ENCODE results near the gene AIG1. TPM values are rescaled to one million over a fixed set of nuclear protein-coding genes. Genes with fewer than 3 reads are reported as not detected.
A peak's percentile ranks its signal among the peaks of the same experiment; 100 is the strongest.

The AIG1 gene
- total and polyA plus RNA-seq, 4 donors, result 19.9 to 31.7 (median 27.3) TPM

DNA sequence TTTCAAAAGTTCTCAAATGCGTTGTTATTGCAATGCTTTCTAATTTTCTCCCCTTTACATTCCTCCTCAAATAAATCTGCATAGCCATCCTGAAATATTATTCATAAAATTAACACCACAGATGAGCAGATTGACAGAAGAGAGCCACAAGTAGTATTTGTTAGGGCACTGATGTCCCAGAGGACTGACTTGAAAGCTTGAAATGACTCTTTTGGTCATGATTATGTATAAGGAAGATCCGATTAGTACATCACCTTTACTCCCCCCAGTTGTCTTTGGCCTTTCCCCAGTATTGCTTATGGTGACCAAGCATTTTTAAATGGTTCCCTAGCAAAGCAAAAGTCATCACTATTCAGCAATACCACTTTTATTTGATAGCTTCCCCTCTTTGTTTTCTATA lies 202.2 kb downstream of the AIG1 start:
- Histone ChIP-seq H3K27me3 (ENCODE audit: control insufficient read depth in 3 of 3, insufficient read depth in 3 of 3, low read length in 2 of 3) (no peaks in the 10 kb centered on the region), H3K27ac (ENCODE audit: low read depth in 1 of 2, low read length in 1 of 2) (no peak overlapping the region), H3K4me1 (ENCODE audit: control insufficient read depth in 5 of 5, insufficient read depth in 5 of 5, low read length in 5 of 5) (peaks cover 0 to 23% (median 4%) of the 10 kb centered on the region in 5 donors), H3K36me3 (ENCODE audit: control insufficient read depth in 4 of 4, insufficient read depth in 4 of 4, low read length in 4 of 4) (no peaks in the 10 kb centered on the region), H3K9me3 (ENCODE audit: control insufficient read depth in 4 of 4, insufficient read depth in 3 of 4, low read length in 3 of 4) (no peaks in the 10 kb centered on the region), H3K9ac (ENCODE audit: insufficient read depth in 1 of 2, low read length in 2 of 2) (no peak overlapping the region), H3K4me3 (no peak overlapping the region)
- no peak for DNase-seq
- ATAC-seq (ENCODE audit: insufficient read depth, low FRiP score), result no peak
- TF ChIP-seq, protein P1, sequence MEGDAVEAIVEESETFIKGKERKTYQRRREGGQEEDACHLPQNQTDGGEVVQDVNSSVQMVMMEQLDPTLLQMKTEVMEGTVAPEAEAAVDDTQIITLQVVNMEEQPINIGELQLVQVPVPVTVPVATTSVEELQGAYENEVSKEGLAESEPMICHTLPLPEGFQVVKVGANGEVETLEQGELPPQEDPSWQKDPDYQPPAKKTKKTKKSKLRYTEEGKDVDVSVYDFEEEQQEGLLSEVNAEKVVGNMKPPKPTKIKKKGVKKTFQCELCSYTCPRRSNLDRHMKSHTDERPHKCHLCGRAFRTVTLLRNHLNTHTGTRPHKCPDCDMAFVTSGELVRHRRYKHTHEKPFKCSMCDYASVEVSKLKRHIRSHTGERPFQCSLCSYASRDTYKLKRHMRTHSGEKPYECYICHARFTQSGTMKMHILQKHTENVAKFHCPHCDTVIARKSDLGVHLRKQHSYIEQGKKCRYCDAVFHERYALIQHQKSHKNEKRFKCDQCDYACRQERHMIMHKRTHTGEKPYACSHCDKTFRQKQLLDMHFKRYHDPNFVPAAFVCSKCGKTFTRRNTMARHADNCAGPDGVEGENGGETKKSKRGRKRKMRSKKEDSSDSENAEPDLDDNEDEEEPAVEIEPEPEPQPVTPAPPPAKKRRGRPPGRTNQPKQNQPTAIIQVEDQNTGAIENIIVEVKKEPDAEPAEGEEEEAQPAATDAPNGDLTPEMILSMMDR (IDR thresholded peaks at IDR 0.05; ENCODE audit: control extremely low read depth, extremely low read depth), result no peak
- 89 to 96% methylated on average over 2 of the region's 2 CpGs for WGBS, 2 donors

DNA sequence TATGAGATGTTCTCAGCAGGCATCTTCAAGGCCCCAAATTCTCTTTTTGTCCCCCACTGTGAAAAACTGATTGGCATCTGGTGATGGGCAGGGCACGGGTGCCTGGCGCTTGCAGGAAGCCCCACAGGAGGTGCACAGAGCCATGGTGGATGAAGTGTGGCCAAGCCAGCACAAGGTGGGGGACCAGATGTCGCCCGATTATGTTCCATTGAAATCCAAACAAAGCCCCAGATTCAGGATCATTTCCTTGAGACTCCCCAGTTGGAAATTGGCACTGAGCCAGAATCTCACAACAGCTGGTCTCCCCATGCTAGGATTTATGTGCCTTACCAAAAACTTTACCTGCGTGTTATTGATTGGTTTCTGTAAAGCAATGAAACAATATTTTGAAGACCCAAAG lies 203.7 kb downstream of the AIG1 start:
- Histone ChIP-seq H3K4me3 (no peak overlapping the region), H3K4me1 (ENCODE audit: control insufficient read depth in 5 of 5, insufficient read depth in 5 of 5, low read length in 5 of 5) (peaks cover 1 to 23% (median 9%) of the 10 kb centered on the region in 5 donors), H3K9me3 (ENCODE audit: control insufficient read depth in 4 of 4, insufficient read depth in 3 of 4, low read length in 3 of 4) (no peaks in the 10 kb centered on the region), H3K27me3 (ENCODE audit: control insufficient read depth in 3 of 3, insufficient read depth in 3 of 3, low read length in 2 of 3) (no peaks in the 10 kb centered on the region), H3K36me3 (ENCODE audit: control insufficient read depth in 4 of 4, insufficient read depth in 4 of 4, low read length in 4 of 4) (no peaks in the 10 kb centered on the region), H3K27ac (ENCODE audit: low read depth in 1 of 2, low read length in 1 of 2) (no peak overlapping the region), H3K9ac (ENCODE audit: insufficient read depth in 1 of 2, low read length in 2 of 2) (no peak overlapping the region)
- TF ChIP-seq, protein P1 (IDR thresholded peaks at IDR 0.05; ENCODE audit: control extremely low read depth, extremely low read depth), result no peak
- 84 to 88% methylated on average over 5 of the region's 5 CpGs for WGBS, 2 donors
- peak in 2 of 3 donors; percentile 18 to 27 for DNase-seq
- no peak for ATAC-seq (ENCODE audit: insufficient read depth, low FRiP score)

DNA sequence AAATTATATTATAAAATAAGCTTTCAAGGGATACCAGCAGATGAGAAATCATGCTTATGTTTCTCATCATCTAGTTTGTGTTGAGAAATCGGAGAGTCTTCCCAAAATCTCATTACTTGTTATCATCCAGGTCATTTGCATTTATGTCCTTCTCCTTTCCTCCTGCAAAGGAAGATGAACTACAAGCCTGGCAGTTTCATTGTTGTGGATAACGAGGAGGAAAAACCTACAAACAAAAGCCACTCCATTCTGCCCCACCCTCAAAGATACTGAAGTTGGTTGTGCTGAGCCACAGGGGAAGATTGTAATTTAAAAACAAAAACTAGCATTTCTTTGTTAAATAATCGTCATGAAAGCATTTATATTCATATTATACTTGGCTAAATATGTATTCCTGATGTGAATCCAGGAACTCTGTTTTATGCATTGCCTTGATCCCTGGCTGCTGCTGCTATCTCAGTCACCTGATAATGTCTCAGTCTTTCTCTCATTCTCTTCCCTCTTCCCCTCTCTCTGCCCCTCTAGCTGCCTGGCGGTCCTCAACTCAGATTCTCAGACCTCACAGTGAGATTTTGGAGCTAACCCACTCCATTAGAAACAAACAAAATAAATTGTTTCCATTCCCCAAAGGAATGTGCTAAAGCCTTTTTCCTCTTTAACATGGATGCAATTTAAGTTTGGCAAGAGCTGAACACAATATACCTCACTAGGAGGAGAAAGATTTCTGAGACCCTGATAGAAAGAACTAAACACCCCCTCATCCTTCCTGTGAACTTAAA lies 204.5 kb downstream of the AIG1 start:
- Histone ChIP-seq H3K4me1 (ENCODE audit: control insufficient read depth in 5 of 5, insufficient read depth in 5 of 5, low read length in 5 of 5) (peaks cover 1 to 25% (median 9%) of the 10 kb centered on the region in 5 donors), H3K27me3 (ENCODE audit: control insufficient read depth in 3 of 3, insufficient read depth in 3 of 3, low read length in 2 of 3) (no peaks in the 10 kb centered on the region), H3K9ac (ENCODE audit: insufficient read depth in 1 of 2, low read length in 2 of 2) (no peak overlapping the region), H3K27ac (ENCODE audit: low read depth in 1 of 2, low read length in 1 of 2) (no peak overlapping the region), H3K9me3 (ENCODE audit: control insufficient read depth in 4 of 4, insufficient read depth in 3 of 4, low read length in 3 of 4) (no peaks in the 10 kb centered on the region), H3K4me3 (no peak overlapping the region), H3K36me3 (ENCODE audit: control insufficient read depth in 4 of 4, insufficient read depth in 4 of 4, low read length in 4 of 4) (no peaks in the 10 kb centered on the region)
- TF ChIP-seq, protein P1 (IDR thresholded peaks at IDR 0.05; ENCODE audit: control extremely low read depth, extremely low read depth), result no peak
- 74 to 82% methylated on average over 4 of the region's 4 CpGs for WGBS, 2 donors
- ATAC-seq (ENCODE audit: insufficient read depth, low FRiP score) (no peak), DNase-seq (peak in 2 of 3 donors; percentile 26 to 30)
